Bronchial epithelial cell (primary cell): ENCODE data around the gene FOXP4. TPM values are rescaled to one million over a fixed set of nuclear protein-coding genes. Genes with fewer than 3 reads are reported as not detected.

ENCODE experiments used
- DNase-seq: peaks from one replicate; pipeline ENCODE4 v3.0.0-alpha.2; 2010; ENCODE audit warnings: low read depth
- FAIRE-seq: peaks from 2 replicates; lab custom pipeline; 2011; peaks lifted over from hg19 to GRCh38; lab: Jason Lieb, UNC
- H3K27me3 ChIP-seq: 2 replicates; pipeline ENCODE4 v1.5.1; 2011; ENCODE audit warnings: low read length; ENCODE audit not compliant: control insufficient read depth, insufficient read depth
- H3K36me3 ChIP-seq: 2 replicates; pipeline ENCODE4 v1.5.1; 2011; ENCODE audit warnings: low read length; ENCODE audit not compliant: control insufficient read depth, insufficient read depth
- H3K4me3 ChIP-seq: 2 replicates; pipeline ENCODE4 v1.5.1; 2011; ENCODE audit warnings: mild to moderate bottlenecking, low read depth, low read length, control low read depth
- CTCF ChIP-seq: IDR thresholded peaks from 2 replicates; pipeline ENCODE4 v1.5.1; 2011; ENCODE audit warnings: mild to moderate bottlenecking, moderate library complexity, low read length, control low read depth, inconsistent platforms; ENCODE audit not compliant: insufficient read depth, severe bottlenecking
- total RNA-seq: library from RNA; depleted of rRNA; stranded (reverse); fragments of >200 nt; gene quantifications from 2 replicates; pipeline ENCODE4 v1.2.1, GENCODE V29; 2014

The FOXP4 gene
- total RNA-seq, 1 donor from 2014 or later = 2.1 TPM

- peaks cover 8% of the 10 kb centered on the region for H3K27me3 ChIP-seq
- DNase-seq = no peak
- H3K36me3 ChIP-seq = no peaks in the 10 kb centered on the region
- no peak overlapping the region for H3K4me3 ChIP-seq
- FAIRE-seq = no peak
- no peak for TF ChIP-seq CTCF
Measured at GRCh38 chr6:41502566-41502916, 43.6 kb upstream of the FOXP4 start.

DNA sequence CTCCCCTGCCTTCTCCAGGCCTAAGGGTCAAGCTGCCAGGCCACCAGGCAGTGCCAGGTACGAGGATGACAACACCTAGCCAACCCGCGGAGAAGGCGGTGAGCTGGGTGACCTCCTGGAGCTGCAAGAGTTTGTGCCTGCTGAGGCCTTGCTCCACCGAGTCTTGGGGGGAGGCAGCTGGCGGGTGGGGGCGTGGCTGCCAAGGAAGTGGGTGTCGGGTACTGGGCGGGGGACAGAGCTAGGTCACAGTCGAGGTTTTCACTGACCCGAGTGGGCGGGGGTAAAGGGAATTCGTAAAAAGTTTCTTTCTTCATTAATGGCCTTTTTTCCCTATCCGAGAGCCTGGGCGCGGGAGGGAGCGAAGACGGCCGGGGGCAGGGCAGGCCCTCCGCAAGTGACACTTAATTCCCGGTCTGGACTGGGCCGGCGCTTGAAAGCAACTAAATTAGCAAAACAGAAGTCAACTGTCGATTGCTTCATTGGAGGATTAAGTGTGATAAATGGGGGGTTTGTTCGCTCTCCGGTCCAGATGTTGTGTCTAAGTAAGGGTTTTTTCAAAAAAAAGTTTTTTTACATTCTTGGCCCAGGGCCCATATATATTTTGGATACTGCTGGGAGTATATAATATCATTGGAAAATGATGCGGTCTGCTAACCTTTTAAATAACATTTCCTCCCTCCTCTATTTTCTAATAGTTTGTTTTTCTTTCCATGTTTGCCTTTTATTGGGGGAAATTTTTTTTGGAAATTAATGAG is 43.1 kb upstream of the FOXP4 start:
- Histone ChIP-seq H3K27me3 (peaks cover 8% of the 10 kb centered on the region), H3K4me3 (no peak overlapping the region), H3K36me3 (no peaks in the 10 kb centered on the region)
- DNase-seq (no peak), FAIRE-seq (no peak)
- TF ChIP-seq CTCF = no peak

DNA sequence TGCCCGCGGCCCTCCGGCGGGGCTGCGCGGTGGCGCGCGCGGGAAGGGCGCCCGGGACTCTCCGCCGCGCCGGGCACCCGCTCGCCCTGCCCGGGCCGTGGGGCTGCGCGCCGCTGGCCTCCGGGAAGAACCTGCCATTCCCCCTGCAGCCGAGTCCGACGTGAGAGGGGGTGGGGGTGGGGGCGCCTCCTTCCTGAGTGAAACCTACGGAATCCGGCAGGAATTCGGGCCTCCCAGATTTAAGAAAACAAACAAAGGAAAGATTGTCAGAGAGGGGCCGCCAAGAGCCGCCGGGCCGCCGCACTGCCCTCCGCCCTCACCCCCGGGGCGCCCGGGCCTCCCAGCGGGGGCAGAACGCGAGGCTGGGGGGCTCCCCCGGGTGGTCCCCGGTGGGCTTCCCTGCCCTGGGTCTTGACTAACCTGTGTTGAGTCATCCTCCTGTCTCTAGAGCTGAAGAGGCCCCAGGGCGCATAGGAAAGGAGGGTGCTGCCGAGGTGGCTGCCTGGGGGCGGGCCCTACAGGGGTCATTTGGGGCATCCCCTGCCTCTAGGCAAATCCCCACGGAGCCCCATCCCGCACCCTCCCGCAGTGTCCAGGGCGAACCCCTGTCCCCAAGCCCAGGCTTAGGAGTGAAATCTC is 42.2 kb upstream of the FOXP4 start:
- peaks cover 8% of the 10 kb centered on the region for H3K27me3 ChIP-seq
- no peak overlapping the region for H3K4me3 ChIP-seq
- no peaks in the 10 kb centered on the region for H3K36me3 ChIP-seq
- TF ChIP-seq CTCF = no peak
- DNase-seq (no peak), FAIRE-seq (no peak)

GRCh38 chr6:41504466-41505121 is 41.6 kb upstream of the FOXP4 start:
- H3K36me3 ChIP-seq = no peaks in the 10 kb centered on the region
- no peak for TF ChIP-seq CTCF
- DNase-seq = no peak
- no peak overlapping the region for H3K4me3 ChIP-seq
- FAIRE-seq = no peak
- peaks cover 8% of the 10 kb centered on the region for H3K27me3 ChIP-seq

GRCh38 chr6:41505122-41506049 is 40.8 kb upstream of the FOXP4 start:
- no peak overlapping the region for H3K4me3 ChIP-seq
- peaks cover 8% of the 10 kb centered on the region for H3K27me3 ChIP-seq
- FAIRE-seq = no peak
- TF ChIP-seq CTCF = no peak
- DNase-seq = no peak
- H3K36me3 ChIP-seq = no peaks in the 10 kb centered on the region
